Measurements from ENCODE around the gene CD70. TPM values are rescaled to one million over a fixed set of nuclear protein-coding genes. Genes with fewer than 3 reads are reported as not detected.

CD70 gene
- total RNA-seq, 2 experiments from 2014 or later = 24.6 to 26.2 TPM

DNA sequence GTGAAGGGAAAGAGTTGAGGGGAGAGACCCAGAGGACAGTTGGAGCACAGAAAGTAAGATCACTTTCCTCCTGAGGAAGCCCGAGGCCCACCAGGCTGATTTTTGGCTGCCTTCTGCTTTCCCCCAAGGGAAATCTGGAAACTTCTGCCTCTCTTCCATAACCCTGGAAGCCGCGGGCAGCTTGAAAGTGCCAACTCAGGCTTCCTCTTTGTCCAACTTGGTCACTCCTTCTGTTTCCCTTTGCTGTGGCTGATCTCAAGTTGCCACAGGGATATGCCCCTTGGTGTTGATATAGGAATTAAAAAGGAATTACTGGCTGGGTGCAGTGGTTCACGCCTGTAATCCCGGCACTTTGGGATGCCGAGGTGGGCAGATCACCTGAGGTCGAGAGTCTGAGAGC, 5.7 kb upstream of the CD70 start:
- ChIA-PET CTCF (no interaction called here), POLR2A (no interaction called here)
- Mint-ChIP-seq H3K27me3 (peaks cover 5% of the 10 kb centered on the region), H3K36me3 (ENCODE audit: low read depth) (no peaks in the 10 kb centered on the region), H3K4me3 (no peak overlapping the region), H3K9me3 (no peaks in the 10 kb centered on the region), H3K27ac (no peak overlapping the region), H3K4me1 (ENCODE audit: low read depth) (peaks cover 58% of the 10 kb centered on the region)
- no peak for DNase-seq
- intact Hi-C loops (cut with micrococcal nuclease) = loop anchor here (10.0 kb wide), 1 partner anchor 72 kb away; no protein-coding TSS in a partner anchor
- ATAC-seq = no peak
- TF ChIP-seq, protein P1, sequence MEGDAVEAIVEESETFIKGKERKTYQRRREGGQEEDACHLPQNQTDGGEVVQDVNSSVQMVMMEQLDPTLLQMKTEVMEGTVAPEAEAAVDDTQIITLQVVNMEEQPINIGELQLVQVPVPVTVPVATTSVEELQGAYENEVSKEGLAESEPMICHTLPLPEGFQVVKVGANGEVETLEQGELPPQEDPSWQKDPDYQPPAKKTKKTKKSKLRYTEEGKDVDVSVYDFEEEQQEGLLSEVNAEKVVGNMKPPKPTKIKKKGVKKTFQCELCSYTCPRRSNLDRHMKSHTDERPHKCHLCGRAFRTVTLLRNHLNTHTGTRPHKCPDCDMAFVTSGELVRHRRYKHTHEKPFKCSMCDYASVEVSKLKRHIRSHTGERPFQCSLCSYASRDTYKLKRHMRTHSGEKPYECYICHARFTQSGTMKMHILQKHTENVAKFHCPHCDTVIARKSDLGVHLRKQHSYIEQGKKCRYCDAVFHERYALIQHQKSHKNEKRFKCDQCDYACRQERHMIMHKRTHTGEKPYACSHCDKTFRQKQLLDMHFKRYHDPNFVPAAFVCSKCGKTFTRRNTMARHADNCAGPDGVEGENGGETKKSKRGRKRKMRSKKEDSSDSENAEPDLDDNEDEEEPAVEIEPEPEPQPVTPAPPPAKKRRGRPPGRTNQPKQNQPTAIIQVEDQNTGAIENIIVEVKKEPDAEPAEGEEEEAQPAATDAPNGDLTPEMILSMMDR (IDR thresholded peaks at IDR 0.05) = no peak

DNA sequence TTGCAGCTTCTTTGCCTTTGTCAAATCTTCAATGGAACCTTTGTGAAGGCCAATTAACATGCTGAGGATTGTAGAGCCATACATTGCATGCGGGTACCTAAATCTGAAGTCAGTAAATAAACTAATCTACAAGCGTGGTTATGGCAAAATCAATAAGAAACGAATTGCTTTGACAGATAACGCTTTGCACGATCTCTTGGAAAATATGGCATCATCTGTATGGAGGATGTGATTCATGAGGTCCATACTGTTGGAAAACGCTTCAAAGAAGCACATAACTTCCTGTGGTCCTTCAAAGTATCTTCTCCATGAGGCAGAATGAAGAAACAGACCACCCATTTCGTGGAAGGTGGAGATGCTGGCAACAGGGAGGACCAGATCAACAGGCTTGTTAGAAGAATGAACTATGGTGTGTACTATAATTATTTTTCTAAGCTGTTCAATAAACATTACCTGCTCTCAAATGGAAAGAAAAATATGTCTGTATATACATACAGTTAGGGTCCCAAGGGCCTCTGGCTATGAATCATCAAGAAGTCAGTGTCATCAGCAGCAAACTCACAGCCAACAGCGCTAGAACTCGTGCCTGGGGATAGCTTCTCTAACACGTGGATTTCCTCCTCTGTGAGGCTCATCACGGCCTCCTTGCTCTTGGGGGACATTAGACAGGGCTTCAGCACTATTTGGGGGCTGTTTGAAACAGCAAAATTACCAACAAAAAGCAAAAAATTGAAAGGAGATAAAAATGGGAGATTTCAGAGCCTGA, 2.9 kb upstream of the CD70 start:
- Mint-ChIP-seq H3K4me1 (ENCODE audit: low read depth) (peaks cover 57% of the 10 kb centered on the region), H3K4me3 (no peak overlapping the region), H3K9me3 (no peaks in the 10 kb centered on the region), H3K36me3 (ENCODE audit: low read depth) (peaks cover 4% of the 10 kb centered on the region), H3K27ac (peak overlapping the region; percentile 89), H3K27me3 (peaks cover 19% of the 10 kb centered on the region)
- TF ChIP-seq, protein P1 (IDR thresholded peaks at IDR 0.05) = no peak
- ChIA-PET CTCF (interaction anchor here (0.8 to 1.0 kb wide), 2 partner anchors 68 to 270 kb away, joined by 3 to 4 read pairs; no protein-coding TSS in a partner anchor), POLR2A (interaction anchor here (0.8 to 1.2 kb wide), 3 partner anchors 10 to 81 kb away, joined by 3 to 4 read pairs (median 3); no protein-coding TSS in a partner anchor)
- ATAC-seq (peak; percentile 28), DNase-seq (peak; percentile 58)
- intact Hi-C loops (cut with micrococcal nuclease) = loop anchor here (10.0 kb wide), 1 partner anchor 69 kb away; no protein-coding TSS in a partner anchor

DNA sequence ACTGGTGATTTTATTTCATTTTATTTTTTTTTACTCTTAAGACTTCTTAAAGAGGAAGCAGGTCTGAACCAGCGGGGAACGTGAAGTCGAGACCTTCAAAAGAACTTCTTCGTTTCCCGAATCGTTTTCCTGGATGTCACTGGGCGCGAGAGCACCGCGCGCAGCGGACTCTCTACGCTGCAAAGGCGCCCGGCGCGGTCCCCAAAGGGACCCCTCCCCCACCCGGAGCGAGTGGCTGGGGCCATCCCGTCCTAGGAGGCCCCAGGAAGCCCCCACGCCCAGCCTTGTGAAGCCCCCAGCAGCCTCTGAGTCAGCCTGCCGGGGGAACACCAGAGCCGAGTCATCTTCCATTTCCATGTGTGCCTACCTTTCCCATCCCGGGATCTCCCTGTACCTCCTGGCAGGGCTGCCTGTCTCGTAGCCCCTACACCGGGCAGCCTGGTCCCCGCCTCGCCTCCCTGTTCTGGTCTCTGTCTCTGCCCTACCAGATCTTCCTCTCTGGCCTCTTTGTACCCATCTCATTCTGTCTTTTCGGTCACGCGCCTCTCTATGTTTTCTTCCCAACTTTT, 608 bp downstream of the CD70 start:
- CTCF ChIA-PET = interaction anchor here (0.6 to 1.1 kb wide), 2 partner anchors 38 to 73 kb away, joined by 3 read pairs; no protein-coding TSS in a partner anchor
- Mint-ChIP-seq H3K27ac (peak overlapping the region; percentile 72), H3K9me3 (no peaks in the 10 kb centered on the region), H3K4me1 (ENCODE audit: low read depth) (peaks cover 61% of the 10 kb centered on the region), H3K36me3 (ENCODE audit: low read depth) (peaks cover 12% of the 10 kb centered on the region), H3K4me3 (peak overlapping the region; percentile 79), H3K27me3 (peaks cover 46% of the 10 kb centered on the region)
- intact Hi-C loops (cut with micrococcal nuclease) = loop anchor here (10.0 kb wide), 1 partner anchor 66 kb away; no protein-coding TSS in a partner anchor
- peak; percentile 35 for ATAC-seq
- peak; percentile 62 for DNase-seq
- POLR2A ChIA-PET = interaction anchor here (0.7 to 1.7 kb wide), 2 partner anchors 12 to 14 kb away, joined by 3 to 5 read pairs; no protein-coding TSS in a partner anchor
- TF ChIP-seq, protein P1 (IDR thresholded peaks at IDR 0.05) = no peak

DNA sequence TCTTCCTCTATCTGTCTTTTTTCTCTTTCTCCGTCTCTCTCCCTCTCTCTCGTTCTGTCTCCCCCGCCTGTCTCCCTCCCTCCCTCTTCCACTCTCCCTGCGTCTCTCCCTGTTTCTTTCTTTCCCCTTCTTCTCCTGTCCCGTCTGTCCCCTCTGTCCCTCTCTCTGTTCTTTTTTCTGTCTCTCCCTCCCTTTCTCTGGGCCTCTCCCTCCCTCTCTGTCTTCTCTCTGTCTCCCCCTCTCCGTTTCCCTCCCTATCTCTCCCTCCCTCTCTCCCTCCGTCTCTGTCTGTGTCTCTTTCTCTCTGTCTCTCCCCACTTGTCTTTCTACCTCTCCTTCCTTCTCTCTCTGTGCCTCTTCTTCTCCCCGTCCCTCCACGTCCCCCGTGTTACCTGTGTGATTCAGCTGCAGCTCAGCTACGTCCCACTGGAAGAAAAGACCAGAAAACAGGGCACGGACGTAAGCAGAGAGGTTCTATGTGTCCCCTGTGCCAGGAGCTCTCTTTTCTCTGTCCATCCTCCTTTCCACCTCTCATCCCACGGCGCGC, 1.2 kb downstream of the CD70 start:
- DNase-seq (no peak), ATAC-seq (no peak)
- TF ChIP-seq, protein P1 (IDR thresholded peaks at IDR 0.05) = no peak
- Mint-ChIP-seq H3K9me3 (no peaks in the 10 kb centered on the region), H3K27me3 (peaks cover 47% of the 10 kb centered on the region), H3K4me3 (peak overlapping the region; percentile 79), H3K36me3 (ENCODE audit: low read depth) (peaks cover 15% of the 10 kb centered on the region), H3K27ac (peak overlapping the region; percentile 12), H3K4me1 (ENCODE audit: low read depth) (peaks cover 61% of the 10 kb centered on the region)
- CTCF ChIA-PET = interaction anchor here (0.6 to 1.1 kb wide), 2 partner anchors 38 to 72 kb away, joined by 3 read pairs; no protein-coding TSS in a partner anchor
- POLR2A ChIA-PET = interaction anchor here (0.7 to 1.7 kb wide), 2 partner anchors 12 to 14 kb away, joined by 3 to 5 read pairs; no protein-coding TSS in a partner anchor
- intact Hi-C loops (cut with micrococcal nuclease) = loop anchor here (10.0 kb wide), 1 partner anchor 65 kb away; no protein-coding TSS in a partner anchor

Measured in activated CD8-positive, alpha-beta T cell treated with anti-CD3 and anti-CD28 coated beads for 36 hours (primary cell).